ENCODE data around the gene MTA1.

DNA sequence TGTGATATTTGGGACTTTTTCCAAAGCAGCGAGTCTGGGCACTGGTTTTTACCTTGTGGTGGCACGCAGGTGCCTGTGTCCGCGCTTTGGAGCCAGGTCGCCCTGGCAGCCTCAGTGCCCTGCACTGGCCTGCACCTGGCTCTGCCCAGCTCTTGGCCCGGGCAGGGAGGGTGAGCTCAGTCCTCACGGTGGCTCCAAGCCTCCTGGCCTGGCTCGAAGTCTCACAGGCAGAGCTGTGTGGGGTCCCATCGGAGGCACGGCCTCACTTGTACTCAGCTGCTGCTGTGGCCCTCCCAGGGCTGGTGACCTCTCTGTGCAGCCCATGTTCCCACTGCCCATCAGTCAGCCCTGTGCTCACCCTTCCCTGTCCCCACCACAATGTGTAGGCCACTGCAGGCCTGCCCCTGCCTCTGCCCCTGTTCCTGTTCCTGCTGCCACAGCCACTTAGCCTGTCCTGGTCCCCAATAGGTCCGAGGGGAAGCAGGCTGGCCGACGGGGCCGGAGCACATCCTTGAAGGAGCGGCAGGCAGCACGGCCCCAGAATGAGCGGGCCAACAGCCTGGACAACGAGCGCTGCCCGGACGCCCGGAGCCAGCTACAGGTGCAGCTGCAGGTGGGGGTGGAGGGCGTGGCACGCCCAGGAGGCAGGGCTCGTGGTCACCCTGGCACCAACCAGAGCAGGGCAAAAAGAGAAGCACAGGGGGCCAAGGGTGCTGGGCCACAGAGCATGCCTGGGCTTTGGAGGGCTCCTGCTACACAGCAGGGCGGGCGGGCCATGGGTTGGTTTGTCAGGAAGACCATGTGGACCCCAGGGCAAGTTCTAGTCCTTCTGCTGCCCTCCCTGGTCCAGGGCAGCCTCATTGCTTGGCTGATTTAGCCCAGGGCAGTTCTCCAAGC, 37.9 kb upstream of the MTA1 start:
- TF ChIP-seq, protein P1, sequence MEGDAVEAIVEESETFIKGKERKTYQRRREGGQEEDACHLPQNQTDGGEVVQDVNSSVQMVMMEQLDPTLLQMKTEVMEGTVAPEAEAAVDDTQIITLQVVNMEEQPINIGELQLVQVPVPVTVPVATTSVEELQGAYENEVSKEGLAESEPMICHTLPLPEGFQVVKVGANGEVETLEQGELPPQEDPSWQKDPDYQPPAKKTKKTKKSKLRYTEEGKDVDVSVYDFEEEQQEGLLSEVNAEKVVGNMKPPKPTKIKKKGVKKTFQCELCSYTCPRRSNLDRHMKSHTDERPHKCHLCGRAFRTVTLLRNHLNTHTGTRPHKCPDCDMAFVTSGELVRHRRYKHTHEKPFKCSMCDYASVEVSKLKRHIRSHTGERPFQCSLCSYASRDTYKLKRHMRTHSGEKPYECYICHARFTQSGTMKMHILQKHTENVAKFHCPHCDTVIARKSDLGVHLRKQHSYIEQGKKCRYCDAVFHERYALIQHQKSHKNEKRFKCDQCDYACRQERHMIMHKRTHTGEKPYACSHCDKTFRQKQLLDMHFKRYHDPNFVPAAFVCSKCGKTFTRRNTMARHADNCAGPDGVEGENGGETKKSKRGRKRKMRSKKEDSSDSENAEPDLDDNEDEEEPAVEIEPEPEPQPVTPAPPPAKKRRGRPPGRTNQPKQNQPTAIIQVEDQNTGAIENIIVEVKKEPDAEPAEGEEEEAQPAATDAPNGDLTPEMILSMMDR (IDR thresholded peaks at IDR 0.05) = no peak
- no peak for TF ChIP-seq POLR2AphosphoS5 (IDR thresholded peaks at IDR 0.05)
- TF ChIP-seq EP300 (IDR thresholded peaks at IDR 0.05) = no peak
- TF ChIP-seq POLR2A (IDR thresholded peaks at IDR 0.05) = no peak

Data from upper lobe of left lung (tissue), 4 donors.